ENCODE measurements around the gene KIAA1671.

GRCh38 chr22:25051073-25051472 lies 98.6 kb downstream of the KIAA1671 start:
- no peak for TF ChIP-seq YY1 (IDR thresholded peaks at IDR 0.05; ENCODE audit: insufficient read depth, insufficient read length)
- TF ChIP-seq ZNF274 (IDR thresholded peaks at IDR 0.05; ENCODE audit: low read depth, low read length) = no peak
